Neural cell (in vitro differentiated cells): ENCODE data around the gene PNPLA6.

Source experiments
- EP300 ChIP-seq: fragments of 450-650 bp; conservative IDR thresholded peaks from 2 replicates; pipeline ENCODE4 v1.6.1; 2014; ENCODE audit warnings: antibody characterized with exemption, mild to moderate bottlenecking, moderate library complexity; ENCODE audit not compliant: poor library complexity, severe bottlenecking
- EZH2 ChIP-seq: fragments of 200-600, 300-800 bp; shearing (Covaris generic), sonication (generic); IDR thresholded peaks from 2 replicates; pipeline ENCODE4 v1.6.1; 2014; ENCODE audit warnings: antibody characterized with exemption, low read length, borderline replicate concordance, mild to moderate bottlenecking; ENCODE audit not compliant: insufficient read depth, poor library complexity, severe bottlenecking
- MXI1 ChIP-seq: fragments of 450-650 bp; conservative IDR thresholded peaks from 2 replicates; pipeline ENCODE4 v1.6.1; 2014; ENCODE audit warnings: antibody characterized with exemption, mild to moderate bottlenecking; ENCODE audit not compliant: poor library complexity, severe bottlenecking
- POLR2AphosphoS5 ChIP-seq: IDR thresholded peaks from 2 replicates; pipeline ENCODE4 v1.6.1; 2012
- SMC3 ChIP-seq: fragments of 450-650 bp; conservative IDR thresholded peaks from 2 replicates; pipeline ENCODE4 v1.6.1; 2014; ENCODE audit warnings: antibody characterized with exemption, mild to moderate bottlenecking, moderate library complexity; ENCODE audit not compliant: poor library complexity
- TAF1 ChIP-seq: IDR thresholded peaks from 2 replicates; pipeline ENCODE4 v1.6.1; 2012; ENCODE audit warnings: low read depth
- TF ChIP-seq, protein P1 (sequence below): fragments of 450-650 bp; IDR thresholded peaks from 2 replicates; pipeline ENCODE4 v1.5.1; 2014; ENCODE audit warnings: antibody characterized with exemption, mild to moderate bottlenecking, moderate library complexity; ENCODE audit not compliant: poor library complexity, severe bottlenecking
- TF ChIP-seq, protein P2 (sequence below): IDR thresholded peaks from 2 replicates; pipeline ENCODE4 v1.6.1; 2012; ENCODE audit warnings: borderline replicate concordance

DNA sequence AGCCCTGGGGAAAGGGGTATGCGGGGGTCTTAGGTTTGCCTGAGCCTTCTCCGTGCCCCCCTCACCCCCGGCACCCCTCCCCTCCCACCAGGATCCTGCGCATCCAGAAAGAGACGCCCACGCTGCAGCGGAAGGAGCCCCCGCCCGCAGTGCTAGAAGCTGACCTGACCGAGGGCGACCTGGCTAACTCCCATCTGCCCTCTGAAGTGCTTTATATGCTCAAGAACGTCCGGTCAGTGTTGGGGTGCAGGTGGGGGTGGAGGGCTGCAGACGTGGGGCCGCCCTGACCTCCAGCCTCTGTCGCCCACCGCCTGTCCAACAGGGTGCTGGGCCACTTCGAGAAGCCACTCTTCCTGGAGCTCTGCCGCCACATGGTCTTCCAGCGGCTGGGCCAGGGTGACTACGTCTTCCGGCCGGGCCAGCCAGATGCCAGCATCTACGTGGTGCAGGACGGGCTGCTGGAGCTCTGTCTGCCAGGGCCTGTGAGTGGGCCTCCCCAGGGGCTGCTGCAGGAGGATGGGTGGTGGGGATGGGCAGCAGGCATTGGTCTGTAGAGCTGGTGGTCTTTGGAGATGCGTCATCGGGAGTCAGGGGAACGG is 4.4 kb downstream of the PNPLA6 start:
- TF ChIP-seq, protein P1, sequence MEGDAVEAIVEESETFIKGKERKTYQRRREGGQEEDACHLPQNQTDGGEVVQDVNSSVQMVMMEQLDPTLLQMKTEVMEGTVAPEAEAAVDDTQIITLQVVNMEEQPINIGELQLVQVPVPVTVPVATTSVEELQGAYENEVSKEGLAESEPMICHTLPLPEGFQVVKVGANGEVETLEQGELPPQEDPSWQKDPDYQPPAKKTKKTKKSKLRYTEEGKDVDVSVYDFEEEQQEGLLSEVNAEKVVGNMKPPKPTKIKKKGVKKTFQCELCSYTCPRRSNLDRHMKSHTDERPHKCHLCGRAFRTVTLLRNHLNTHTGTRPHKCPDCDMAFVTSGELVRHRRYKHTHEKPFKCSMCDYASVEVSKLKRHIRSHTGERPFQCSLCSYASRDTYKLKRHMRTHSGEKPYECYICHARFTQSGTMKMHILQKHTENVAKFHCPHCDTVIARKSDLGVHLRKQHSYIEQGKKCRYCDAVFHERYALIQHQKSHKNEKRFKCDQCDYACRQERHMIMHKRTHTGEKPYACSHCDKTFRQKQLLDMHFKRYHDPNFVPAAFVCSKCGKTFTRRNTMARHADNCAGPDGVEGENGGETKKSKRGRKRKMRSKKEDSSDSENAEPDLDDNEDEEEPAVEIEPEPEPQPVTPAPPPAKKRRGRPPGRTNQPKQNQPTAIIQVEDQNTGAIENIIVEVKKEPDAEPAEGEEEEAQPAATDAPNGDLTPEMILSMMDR = no peak
- TF ChIP-seq EP300 (no peak), MXI1 (no peak), POLR2AphosphoS5 (no peak), TAF1 (no peak), EZH2 (no peak), SMC3 (no peak)
- TF ChIP-seq, protein P2, sequence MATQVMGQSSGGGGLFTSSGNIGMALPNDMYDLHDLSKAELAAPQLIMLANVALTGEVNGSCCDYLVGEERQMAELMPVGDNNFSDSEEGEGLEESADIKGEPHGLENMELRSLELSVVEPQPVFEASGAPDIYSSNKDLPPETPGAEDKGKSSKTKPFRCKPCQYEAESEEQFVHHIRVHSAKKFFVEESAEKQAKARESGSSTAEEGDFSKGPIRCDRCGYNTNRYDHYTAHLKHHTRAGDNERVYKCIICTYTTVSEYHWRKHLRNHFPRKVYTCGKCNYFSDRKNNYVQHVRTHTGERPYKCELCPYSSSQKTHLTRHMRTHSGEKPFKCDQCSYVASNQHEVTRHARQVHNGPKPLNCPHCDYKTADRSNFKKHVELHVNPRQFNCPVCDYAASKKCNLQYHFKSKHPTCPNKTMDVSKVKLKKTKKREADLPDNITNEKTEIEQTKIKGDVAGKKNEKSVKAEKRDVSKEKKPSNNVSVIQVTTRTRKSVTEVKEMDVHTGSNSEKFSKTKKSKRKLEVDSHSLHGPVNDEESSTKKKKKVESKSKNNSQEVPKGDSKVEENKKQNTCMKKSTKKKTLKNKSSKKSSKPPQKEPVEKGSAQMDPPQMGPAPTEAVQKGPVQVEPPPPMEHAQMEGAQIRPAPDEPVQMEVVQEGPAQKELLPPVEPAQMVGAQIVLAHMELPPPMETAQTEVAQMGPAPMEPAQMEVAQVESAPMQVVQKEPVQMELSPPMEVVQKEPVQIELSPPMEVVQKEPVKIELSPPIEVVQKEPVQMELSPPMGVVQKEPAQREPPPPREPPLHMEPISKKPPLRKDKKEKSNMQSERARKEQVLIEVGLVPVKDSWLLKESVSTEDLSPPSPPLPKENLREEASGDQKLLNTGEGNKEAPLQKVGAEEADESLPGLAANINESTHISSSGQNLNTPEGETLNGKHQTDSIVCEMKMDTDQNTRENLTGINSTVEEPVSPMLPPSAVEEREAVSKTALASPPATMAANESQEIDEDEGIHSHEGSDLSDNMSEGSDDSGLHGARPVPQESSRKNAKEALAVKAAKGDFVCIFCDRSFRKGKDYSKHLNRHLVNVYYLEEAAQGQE = no peak
